Measurements from ENCODE around the gene MAST3.

DNA sequence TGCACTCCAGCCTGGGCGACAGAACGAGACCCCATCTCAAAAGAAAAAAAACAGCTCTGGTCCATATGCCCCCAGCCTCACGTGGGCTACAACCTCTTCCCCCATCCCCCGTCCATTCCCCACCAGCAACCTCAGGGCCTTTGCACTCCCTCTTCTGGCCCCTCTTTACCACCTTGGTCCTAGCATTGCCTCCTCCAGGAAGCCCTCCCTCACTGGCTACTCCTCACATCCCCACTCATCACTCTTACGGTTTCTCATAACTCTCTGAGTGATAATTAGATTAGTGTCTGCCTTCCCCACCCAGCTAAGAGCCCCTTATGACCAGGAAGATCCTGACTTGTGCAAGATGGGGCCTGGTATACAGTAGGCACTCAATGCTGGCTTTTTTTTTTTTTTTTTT, 41.6 kb upstream of the MAST3 start:
- TF ChIP-seq, protein P1, sequence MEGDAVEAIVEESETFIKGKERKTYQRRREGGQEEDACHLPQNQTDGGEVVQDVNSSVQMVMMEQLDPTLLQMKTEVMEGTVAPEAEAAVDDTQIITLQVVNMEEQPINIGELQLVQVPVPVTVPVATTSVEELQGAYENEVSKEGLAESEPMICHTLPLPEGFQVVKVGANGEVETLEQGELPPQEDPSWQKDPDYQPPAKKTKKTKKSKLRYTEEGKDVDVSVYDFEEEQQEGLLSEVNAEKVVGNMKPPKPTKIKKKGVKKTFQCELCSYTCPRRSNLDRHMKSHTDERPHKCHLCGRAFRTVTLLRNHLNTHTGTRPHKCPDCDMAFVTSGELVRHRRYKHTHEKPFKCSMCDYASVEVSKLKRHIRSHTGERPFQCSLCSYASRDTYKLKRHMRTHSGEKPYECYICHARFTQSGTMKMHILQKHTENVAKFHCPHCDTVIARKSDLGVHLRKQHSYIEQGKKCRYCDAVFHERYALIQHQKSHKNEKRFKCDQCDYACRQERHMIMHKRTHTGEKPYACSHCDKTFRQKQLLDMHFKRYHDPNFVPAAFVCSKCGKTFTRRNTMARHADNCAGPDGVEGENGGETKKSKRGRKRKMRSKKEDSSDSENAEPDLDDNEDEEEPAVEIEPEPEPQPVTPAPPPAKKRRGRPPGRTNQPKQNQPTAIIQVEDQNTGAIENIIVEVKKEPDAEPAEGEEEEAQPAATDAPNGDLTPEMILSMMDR (IDR thresholded peaks at IDR 0.05; ENCODE audit: low read depth, low read length) = no peak
- TF ChIP-seq POLR2A (IDR thresholded peaks at IDR 0.05; ENCODE audit: extremely low read depth, insufficient read length) = no peak
- TF ChIP-seq, protein P2, sequence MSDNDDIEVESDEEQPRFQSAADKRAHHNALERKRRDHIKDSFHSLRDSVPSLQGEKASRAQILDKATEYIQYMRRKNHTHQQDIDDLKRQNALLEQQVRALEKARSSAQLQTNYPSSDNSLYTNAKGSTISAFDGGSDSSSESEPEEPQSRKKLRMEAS (IDR thresholded peaks at IDR 0.05; ENCODE audit: low read depth, low read length) = no peak

Data from NB4 (cell line).